Measurements from ENCODE around the gene RIOK1. TPM values are rescaled to one million over a fixed set of nuclear protein-coding genes. Genes with fewer than 3 reads are reported as not detected.

Gene RIOK1
- total and polyA plus RNA-seq, 2 of the 13 experiments (the other 11 are each of a cell fraction or from before 2014, with no cell fraction given) = 9.4 to 37.8 TPM

DNA sequence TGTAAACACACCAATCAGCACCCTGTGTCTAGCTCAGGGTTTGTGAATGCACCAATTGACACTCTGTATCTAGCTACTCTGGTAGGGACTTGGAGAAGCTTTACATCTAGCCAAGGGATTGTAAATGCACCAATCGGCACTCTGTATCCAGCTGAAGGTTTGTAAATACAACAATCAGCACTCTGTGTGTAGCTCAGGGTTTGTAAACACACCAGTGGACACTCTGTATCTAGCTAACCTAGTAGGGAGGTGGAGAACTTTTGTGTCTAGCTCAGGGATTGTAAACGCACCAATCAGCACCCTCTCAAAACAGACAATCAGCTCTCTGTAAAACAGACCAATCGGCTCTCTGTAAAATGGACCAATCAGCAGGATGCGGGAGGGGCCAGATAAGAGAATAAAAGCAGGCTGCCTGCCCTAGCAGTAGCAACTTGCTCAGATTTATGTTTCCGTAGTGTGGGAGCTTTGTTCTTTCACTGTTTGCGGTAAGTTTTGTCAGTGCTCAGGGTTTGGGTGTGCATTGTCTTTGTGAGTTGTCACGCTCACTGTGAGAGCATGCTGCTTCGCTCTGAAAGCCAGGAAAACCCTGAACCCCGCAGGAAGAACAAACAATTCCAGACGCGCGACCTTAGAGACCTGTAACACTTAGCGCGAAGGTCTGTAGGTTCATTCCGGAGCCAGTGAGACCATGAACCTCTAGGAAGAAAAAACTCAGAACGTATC lies 37.0 kb downstream of the RIOK1 start (continued):
- TF ChIP-seq, protein P1, sequence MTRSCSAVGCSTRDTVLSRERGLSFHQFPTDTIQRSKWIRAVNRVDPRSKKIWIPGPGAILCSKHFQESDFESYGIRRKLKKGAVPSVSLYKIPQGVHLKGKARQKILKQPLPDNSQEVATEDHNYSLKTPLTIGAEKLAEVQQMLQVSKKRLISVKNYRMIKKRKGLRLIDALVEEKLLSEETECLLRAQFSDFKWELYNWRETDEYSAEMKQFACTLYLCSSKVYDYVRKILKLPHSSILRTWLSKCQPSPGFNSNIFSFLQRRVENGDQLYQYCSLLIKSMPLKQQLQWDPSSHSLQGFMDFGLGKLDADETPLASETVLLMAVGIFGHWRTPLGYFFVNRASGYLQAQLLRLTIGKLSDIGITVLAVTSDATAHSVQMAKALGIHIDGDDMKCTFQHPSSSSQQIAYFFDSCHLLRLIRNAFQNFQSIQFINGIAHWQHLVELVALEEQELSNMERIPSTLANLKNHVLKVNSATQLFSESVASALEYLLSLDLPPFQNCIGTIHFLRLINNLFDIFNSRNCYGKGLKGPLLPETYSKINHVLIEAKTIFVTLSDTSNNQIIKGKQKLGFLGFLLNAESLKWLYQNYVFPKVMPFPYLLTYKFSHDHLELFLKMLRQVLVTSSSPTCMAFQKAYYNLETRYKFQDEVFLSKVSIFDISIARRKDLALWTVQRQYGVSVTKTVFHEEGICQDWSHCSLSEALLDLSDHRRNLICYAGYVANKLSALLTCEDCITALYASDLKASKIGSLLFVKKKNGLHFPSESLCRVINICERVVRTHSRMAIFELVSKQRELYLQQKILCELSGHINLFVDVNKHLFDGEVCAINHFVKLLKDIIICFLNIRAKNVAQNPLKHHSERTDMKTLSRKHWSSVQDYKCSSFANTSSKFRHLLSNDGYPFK (CRISPR knock-in tag; IDR thresholded peaks at IDR 0.05; ENCODE audit: borderline replicate concordance) = no peak
- no peak for TF ChIP-seq CCAR2 (optimal IDR thresholded peaks at IDR 0.05; ENCODE audit: low read depth, low read length)
- peak; percentile 27; the same call in 1 of the 2 replicates for TF ChIP-seq HDAC2 (CRISPR knock-in tag; IDR thresholded peaks at IDR 0.05)
- TF ChIP-seq FOXA1 (IDR thresholded peaks at IDR 0.05) = no peak
- TF ChIP-seq FOXA1 (CRISPR knock-in tag; IDR thresholded peaks at IDR 0.05) = 0 out of 2 replicates have a peak, but pooled peaks have one; percentile 29
- TF ChIP-seq FOSL1 (CRISPR knock-in tag; IDR thresholded peaks at IDR 0.05; ENCODE audit: borderline replicate concordance) = no peak
- no peak for TF ChIP-seq SOX6 (IDR thresholded peaks at IDR 0.05)
- TF ChIP-seq SOX6 (CRISPR knock-in tag; IDR thresholded peaks at IDR 0.05) = peak; percentile 89
- no peak for TF ChIP-seq SYNCRIP (IDR thresholded peaks at IDR 0.05; ENCODE audit: insufficient read depth, low read depth, low read length)
- TF ChIP-seq ZNF317 (CRISPR knock-in tag; IDR thresholded peaks at IDR 0.05) = 0 out of 2 replicates have a peak, but pooled peaks have one; percentile 24
- TF ChIP-seq, protein P2, sequence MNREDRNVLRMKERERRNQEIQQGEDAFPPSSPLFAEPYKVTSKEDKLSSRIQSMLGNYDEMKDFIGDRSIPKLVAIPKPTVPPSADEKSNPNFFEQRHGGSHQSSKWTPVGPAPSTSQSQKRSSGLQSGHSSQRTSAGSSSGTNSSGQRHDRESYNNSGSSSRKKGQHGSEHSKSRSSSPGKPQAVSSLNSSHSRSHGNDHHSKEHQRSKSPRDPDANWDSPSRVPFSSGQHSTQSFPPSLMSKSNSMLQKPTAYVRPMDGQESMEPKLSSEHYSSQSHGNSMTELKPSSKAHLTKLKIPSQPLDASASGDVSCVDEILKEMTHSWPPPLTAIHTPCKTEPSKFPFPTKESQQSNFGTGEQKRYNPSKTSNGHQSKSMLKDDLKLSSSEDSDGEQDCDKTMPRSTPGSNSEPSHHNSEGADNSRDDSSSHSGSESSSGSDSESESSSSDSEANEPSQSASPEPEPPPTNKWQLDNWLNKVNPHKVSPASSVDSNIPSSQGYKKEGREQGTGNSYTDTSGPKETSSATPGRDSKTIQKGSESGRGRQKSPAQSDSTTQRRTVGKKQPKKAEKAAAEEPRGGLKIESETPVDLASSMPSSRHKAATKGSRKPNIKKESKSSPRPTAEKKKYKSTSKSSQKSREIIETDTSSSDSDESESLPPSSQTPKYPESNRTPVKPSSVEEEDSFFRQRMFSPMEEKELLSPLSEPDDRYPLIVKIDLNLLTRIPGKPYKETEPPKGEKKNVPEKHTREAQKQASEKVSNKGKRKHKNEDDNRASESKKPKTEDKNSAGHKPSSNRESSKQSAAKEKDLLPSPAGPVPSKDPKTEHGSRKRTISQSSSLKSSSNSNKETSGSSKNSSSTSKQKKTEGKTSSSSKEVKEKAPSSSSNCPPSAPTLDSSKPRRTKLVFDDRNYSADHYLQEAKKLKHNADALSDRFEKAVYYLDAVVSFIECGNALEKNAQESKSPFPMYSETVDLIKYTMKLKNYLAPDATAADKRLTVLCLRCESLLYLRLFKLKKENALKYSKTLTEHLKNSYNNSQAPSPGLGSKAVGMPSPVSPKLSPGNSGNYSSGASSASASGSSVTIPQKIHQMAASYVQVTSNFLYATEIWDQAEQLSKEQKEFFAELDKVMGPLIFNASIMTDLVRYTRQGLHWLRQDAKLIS (CRISPR knock-in tag; IDR thresholded peaks at IDR 0.05) = no peak
- no peak for TF ChIP-seq PHF8 (CRISPR knock-in tag; IDR thresholded peaks at IDR 0.05)
- TF ChIP-seq, protein P3, sequence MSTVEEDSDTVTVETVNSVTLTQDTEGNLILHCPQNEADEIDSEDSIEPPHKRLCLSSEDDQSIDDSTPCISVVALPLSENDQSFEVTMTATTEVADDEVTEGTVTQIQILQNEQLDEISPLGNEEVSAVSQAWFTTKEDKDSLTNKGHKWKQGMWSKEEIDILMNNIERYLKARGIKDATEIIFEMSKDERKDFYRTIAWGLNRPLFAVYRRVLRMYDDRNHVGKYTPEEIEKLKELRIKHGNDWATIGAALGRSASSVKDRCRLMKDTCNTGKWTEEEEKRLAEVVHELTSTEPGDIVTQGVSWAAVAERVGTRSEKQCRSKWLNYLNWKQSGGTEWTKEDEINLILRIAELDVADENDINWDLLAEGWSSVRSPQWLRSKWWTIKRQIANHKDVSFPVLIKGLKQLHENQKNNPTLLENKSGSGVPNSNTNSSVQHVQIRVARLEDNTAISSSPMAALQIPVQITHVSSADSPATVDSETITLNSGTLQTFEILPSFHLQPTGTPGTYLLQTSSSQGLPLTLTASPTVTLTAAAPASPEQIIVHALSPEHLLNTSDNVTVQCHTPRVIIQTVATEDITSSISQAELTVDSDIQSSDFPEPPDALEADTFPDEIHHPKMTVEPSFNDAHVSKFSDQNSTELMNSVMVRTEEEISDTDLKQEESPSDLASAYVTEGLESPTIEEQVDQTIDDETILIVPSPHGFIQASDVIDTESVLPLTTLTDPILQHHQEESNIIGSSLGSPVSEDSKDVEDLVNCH (CRISPR knock-in tag; IDR thresholded peaks at IDR 0.05) = 0 out of 2 replicates have a peak, but pooled peaks have one; percentile 33
- TF ChIP-seq ZNF264 (CRISPR knock-in tag; IDR thresholded peaks at IDR 0.05) = 0 out of 2 replicates have a peak, but pooled peaks have one; percentile 33
- TF ChIP-seq GABPA (IDR thresholded peaks at IDR 0.05; ENCODE audit: low read depth, low read length) = no peak
- no peak; the same call in 1 of the 2 replicates for TF ChIP-seq GABPA (CRISPR knock-in tag; IDR thresholded peaks at IDR 0.05; ENCODE audit: low read depth)
- TF ChIP-seq ZNF235 (CRISPR knock-in tag; IDR thresholded peaks at IDR 0.05; ENCODE audit: borderline replicate concordance) = no peak
- TF ChIP-seq ZMAT3 (CRISPR knock-in tag; conservative IDR thresholded peaks at IDR 0.05) = no peak
- TF ChIP-seq ZNF619 (CRISPR knock-in tag; IDR thresholded peaks at IDR 0.05) = no peak
- TF ChIP-seq ZNF530 (CRISPR knock-in tag; IDR thresholded peaks at IDR 0.05; ENCODE audit: low read depth) = no peak
- no peak for TF ChIP-seq ZNF572 (CRISPR knock-in tag; IDR thresholded peaks at IDR 0.05)
- TF ChIP-seq CBFB (CRISPR knock-in tag; IDR thresholded peaks at IDR 0.05) = no peak
- peak; percentile 61 for TF ChIP-seq ZNF781 (CRISPR knock-in tag; IDR thresholded peaks at IDR 0.05; ENCODE audit: borderline replicate concordance, not compliant biosample characterization)

All from HepG2 (cell line).